ENCODE data around the gene CNTNAP2.

The CNTNAP2 gene

DNA sequence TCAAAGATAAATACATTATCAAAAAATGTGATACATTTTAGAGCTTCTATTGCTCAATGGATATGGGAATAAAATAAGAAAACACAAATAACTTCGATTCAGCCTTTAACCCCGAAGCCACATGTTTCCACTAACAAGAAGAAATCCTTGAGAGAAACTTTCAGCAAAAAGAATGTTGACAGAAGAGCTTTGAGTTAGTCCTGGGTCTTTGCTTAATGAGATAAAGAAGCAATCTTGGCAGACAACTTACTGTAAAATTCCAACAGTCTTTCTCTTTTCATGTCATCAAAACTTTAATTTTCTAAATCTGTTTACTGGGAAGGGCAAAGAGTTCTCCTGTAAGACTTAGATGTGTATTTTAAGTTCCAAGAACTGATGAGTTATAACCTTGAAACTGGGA lies 810.2 kb downstream of the CNTNAP2 start:
- TF ChIP-seq GATA2 (IDR thresholded peaks at IDR 0.05; ENCODE audit: low read depth, low read length), result no peak
- TF ChIP-seq GATA3 (IDR thresholded peaks at IDR 0.05; ENCODE audit: low read depth, low read length), result no peak

DNA sequence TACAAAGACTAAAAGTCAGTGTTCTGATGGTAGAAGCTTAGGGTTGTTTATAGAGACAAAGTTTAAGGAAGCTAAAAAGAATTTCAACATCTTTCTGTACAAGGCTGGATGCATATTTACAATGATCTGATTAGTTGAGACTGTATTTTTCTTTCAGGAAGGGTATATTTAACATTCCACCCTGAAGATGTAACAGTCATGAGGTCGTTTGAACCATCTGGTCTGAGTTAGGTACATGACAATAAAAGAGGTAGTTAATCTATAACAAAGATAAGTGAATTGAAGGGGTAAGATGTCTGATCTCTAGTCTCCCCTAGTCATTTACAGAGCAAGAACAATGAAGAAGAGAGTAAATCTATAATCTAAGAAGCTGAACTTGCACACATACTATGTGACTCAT lies 821.2 kb downstream of the CNTNAP2 start:
- TF ChIP-seq GATA2 (IDR thresholded peaks at IDR 0.05; ENCODE audit: low read depth, low read length) (no peak), GATA3 (IDR thresholded peaks at IDR 0.05; ENCODE audit: low read depth, low read length) (no peak)

GRCh38 chr7:146943483-146943882 lies 826.9 kb downstream of the CNTNAP2 start:
- no peak for TF ChIP-seq GATA3 (IDR thresholded peaks at IDR 0.05; ENCODE audit: low read depth, low read length)
- TF ChIP-seq GATA2 (IDR thresholded peaks at IDR 0.05; ENCODE audit: low read depth, low read length), result no peak

- no peak for TF ChIP-seq GATA2 (IDR thresholded peaks at IDR 0.05; ENCODE audit: low read depth, low read length)
- TF ChIP-seq GATA3 (IDR thresholded peaks at IDR 0.05; ENCODE audit: low read depth, low read length), result no peak
Observed at GRCh38 chr7:146948703-146949102, 832.1 kb downstream of the CNTNAP2 start.

DNA sequence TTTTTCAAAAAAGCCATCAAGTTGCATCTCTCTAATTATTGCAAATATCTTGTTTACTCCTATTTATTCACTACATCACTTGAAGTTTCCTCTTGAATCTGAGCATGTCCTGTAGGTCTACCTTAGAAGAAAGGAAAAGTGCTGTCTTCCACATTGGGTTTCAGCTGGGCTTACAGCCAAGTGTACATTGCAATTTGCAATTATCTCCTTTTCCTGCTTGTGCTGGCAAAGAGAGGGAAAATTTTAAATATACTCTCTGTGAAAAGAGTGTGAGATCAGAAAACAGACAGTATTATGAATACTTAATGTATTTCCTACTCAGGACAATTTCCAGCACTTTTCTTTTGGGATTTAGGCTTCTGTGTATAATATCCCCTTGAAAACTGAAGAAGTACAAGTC lies 839.7 kb downstream of the CNTNAP2 start:
- TF ChIP-seq GATA2 (IDR thresholded peaks at IDR 0.05; ENCODE audit: low read depth, low read length) (no peak), GATA3 (IDR thresholded peaks at IDR 0.05; ENCODE audit: low read depth, low read length) (no peak)

- TF ChIP-seq GATA3 (IDR thresholded peaks at IDR 0.05; ENCODE audit: low read depth, low read length) (no peak), GATA2 (IDR thresholded peaks at IDR 0.05; ENCODE audit: low read depth, low read length) (no peak)
Observed at GRCh38 chr7:146956853-146957252, 840.3 kb downstream of the CNTNAP2 start.

DNA sequence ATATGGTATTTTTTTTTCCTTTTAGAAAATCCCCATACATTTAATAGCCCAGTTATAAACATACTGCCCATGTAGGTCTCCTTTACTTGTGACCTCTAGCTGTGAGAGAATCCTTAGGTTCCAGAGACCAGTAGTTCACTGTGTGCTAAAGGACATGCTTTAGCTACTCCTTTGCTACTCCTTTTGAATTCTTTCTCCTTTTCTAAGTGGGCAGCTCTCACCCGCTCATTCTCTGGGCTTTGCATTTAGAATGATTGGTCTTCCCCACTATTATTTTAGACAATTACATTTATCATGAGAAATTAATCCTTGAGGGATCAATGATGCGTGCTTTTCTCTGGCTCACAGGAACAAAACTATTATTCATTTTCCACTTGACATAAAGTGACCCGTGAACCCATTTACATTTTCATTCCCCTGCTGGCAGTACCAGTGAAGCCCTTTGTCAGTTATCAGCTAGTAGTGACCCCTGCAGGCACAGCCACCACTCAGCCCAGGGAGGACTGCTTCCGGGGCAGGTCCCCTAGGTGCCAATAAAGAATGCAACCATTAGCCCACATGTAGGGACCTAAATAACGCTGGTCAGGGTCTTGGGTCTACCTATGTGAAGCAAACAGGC lies 844.3 kb downstream of the CNTNAP2 start:
- TF ChIP-seq GATA3 (IDR thresholded peaks at IDR 0.05; ENCODE audit: low read depth, low read length) (no peak), GATA2 (IDR thresholded peaks at IDR 0.05; ENCODE audit: low read depth, low read length) (no peak)

DNA sequence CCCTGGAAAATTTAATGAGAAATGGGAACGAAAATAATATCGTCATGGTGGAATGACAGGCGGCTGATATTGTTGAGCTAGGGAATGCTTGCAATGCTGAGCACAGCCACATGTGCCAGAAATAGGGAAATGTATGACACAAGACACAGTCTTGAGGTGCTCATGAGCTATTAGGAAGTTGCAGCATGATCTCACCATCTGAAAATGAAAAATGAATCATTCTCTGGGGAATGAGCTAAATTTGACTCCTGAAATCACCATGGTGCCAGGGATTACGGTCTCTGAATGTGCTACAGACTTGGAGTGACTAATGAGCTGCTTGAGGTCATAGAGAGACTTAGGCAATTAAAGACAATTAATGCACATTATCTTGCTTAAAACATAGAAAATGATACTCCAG lies 845.0 kb downstream of the CNTNAP2 start:
- TF ChIP-seq GATA3 (IDR thresholded peaks at IDR 0.05; ENCODE audit: low read depth, low read length), result no peak
- TF ChIP-seq GATA2 (IDR thresholded peaks at IDR 0.05; ENCODE audit: low read depth, low read length), result no peak

DNA sequence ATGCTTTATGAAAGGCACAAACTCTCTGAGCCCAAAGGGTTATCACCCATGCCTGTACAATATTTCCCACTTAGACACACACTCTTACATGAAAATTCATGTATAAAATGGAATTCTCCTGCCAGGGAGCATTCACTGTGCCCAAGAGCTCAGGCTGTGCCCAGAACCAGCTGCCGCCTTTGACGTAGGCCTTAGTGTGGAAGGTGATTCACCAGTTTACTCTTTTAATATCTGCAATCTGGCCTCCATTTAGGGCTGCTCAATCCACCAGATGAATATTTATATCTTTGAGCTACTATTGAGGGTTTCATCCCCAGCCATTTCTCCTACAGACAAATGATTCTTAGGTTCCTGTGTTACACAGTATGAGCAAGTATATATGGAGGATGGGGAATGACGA lies 849.7 kb downstream of the CNTNAP2 start:
- TF ChIP-seq GATA2 (IDR thresholded peaks at IDR 0.05; ENCODE audit: low read depth, low read length), result no peak
- TF ChIP-seq GATA3 (IDR thresholded peaks at IDR 0.05; ENCODE audit: low read depth, low read length), result no peak

DNA sequence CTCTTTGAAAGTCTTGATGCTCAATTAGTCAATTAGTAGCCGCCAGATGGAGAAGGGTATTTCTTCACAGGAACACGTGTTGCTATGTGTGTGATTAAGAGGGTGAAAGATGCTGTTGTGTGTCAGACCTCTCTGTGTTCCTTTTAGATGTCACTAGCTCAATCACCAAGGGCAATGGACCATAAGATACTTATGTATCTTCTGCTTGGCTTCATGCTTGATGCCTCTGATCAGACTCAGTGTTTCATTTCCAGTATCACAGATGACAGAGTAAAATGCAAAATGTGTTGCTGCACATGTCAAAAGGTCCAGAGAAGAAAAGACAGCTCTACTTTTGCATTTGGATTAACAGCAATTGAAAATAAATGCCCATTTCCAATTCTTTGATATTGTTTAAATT lies 865.9 kb downstream of the CNTNAP2 start:
- TF ChIP-seq GATA2 (IDR thresholded peaks at IDR 0.05; ENCODE audit: low read depth, low read length) (no peak), GATA3 (IDR thresholded peaks at IDR 0.05; ENCODE audit: low read depth, low read length) (no peak)

GRCh38 chr7:146991596-146991995 lies 875.0 kb downstream of the CNTNAP2 start:
- TF ChIP-seq GATA3 (IDR thresholded peaks at IDR 0.05; ENCODE audit: low read depth, low read length) (no peak), GATA2 (IDR thresholded peaks at IDR 0.05; ENCODE audit: low read depth, low read length) (no peak)

DNA sequence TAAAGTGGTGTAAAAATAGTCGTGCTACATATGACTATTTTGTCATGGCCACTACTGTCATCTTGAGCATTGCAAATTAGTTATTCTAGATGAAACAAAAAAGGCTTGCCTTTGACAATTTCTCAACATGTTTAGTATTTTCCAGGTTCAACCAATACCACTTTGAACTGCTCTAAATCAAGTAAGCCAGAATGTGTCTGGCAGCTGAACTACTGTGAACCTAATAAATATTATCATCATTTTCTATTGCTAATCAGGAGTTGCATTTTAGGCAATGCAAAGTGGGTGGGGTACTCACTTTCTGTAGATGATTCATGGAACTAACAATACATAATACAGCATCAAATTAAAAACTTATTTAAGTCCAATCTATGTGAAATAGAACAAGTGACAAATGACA lies 877.2 kb downstream of the CNTNAP2 start:
- TF ChIP-seq GATA2 (IDR thresholded peaks at IDR 0.05; ENCODE audit: low read depth, low read length) (no peak), GATA3 (IDR thresholded peaks at IDR 0.05; ENCODE audit: low read depth, low read length) (no peak)

GRCh38 chr7:147008530-147008929 lies 891.9 kb downstream of the CNTNAP2 start:
- TF ChIP-seq GATA2 (IDR thresholded peaks at IDR 0.05; ENCODE audit: low read depth, low read length) (no peak), GATA3 (IDR thresholded peaks at IDR 0.05; ENCODE audit: low read depth, low read length) (no peak)

DNA sequence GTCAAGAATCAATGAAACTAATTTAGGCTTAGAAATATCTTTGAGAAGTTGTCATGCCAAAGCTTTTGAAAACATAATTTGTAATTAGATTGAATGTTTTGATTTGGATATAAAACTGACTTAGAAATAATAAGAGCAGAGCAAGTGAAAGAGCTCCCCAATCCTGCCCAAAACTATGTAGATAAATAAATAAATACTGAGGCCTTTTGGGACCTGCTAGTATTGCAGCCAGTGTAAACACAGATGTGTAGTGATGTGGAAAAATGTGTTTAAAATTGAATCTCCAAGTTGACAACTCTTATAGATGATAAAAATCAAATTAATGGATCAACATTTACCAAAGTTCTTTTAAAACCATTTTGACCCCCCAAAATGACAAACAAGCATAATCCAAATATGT lies 896.1 kb downstream of the CNTNAP2 start:
- TF ChIP-seq GATA2 (IDR thresholded peaks at IDR 0.05; ENCODE audit: low read depth, low read length), result no peak
- no peak for TF ChIP-seq GATA3 (IDR thresholded peaks at IDR 0.05; ENCODE audit: low read depth, low read length)

DNA sequence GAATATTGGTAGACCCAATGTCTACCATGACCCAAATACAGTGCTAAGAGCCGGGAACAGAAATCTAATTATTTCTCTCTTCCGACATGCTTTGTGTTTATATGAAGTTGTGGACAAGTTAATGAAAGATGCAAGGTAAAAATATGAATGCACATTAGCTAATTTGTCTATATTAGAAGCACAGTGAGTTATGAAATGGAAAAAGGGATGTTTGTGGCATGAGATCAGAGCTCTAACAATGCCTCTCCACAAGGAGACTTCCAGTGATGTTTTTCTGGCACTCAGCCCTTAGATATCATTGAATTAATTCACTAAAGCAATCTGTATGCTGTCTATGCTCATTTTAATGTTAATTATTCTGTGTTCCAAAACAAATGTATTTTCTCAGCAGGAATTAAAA lies 897.2 kb downstream of the CNTNAP2 start:
- TF ChIP-seq GATA2 (IDR thresholded peaks at IDR 0.05; ENCODE audit: low read depth, low read length) (no peak), GATA3 (IDR thresholded peaks at IDR 0.05; ENCODE audit: low read depth, low read length) (no peak)
